Measurements from ENCODE around the gene LYST.

The LYST gene

GRCh38 chr1:235613602-235614001 is 253.1 kb downstream of the LYST start:
- DNase-seq (ENCODE audit: low read depth in 2 of 3, low spot score in 1 of 3) = no peak

GRCh38 chr1:235612761-235613160 is 253.9 kb downstream of the LYST start:
- DNase-seq (ENCODE audit: low read depth in 2 of 3, low spot score in 1 of 3) = no peak

Measured in stimulated activated CD4-positive, alpha-beta T cell treated with anti-CD3 and anti-CD28 coated beads, Interleukin-12 subunit alpha, Interleukin-12 subunit beta, amount 100 ng/mL, for 48 hours (primary cell).